Osteoblast (primary cell): ENCODE measurements around the gene SPATA21. TPM values are rescaled to one million over a fixed set of nuclear protein-coding genes. Genes with fewer than 3 reads are reported as not detected.
"Not testable (repeated sequence)": the region's sequence is repeated elsewhere in the genome, so short reads cannot be mapped to it uniquely, and the experiment has no call there.

ENCODE experiments used
- DNase-seq: peaks from one replicate; pipeline ENCODE4 v3.0.0; 2011; ENCODE audit warnings: low spot score, mixed read lengths; ENCODE audit not compliant: insufficient read length; ENCODE audit errors: missing footprints
- H2AFZ ChIP-seq: 2 replicates; pipeline ENCODE4 v1.6.0; 2011; ENCODE audit warnings: mild to moderate bottlenecking, low read length
- H3K27ac ChIP-seq: 2 replicates; pipeline ENCODE4 v1.5.1; 2011; ENCODE audit warnings: mild to moderate bottlenecking, low read depth, low read length, moderate library complexity
- H3K27me3 ChIP-seq: 2 replicates; pipeline ENCODE4 v1.6.0; 2012; ENCODE audit warnings: mild to moderate bottlenecking, control low read depth, inconsistent platforms, low read length, moderate library complexity; ENCODE audit not compliant: insufficient read depth
- H3K36me3 ChIP-seq: 2 replicates; pipeline ENCODE4 v1.5.1; 2011; ENCODE audit warnings: mild to moderate bottlenecking, low read length, control low read depth, moderate library complexity; ENCODE audit not compliant: insufficient read depth
- H3K4me1 ChIP-seq: 2 replicates; pipeline ENCODE4 v1.5.1; 2011; ENCODE audit warnings: mild to moderate bottlenecking, low read length, control low read depth, moderate library complexity; ENCODE audit not compliant: insufficient read depth
- H3K4me2 ChIP-seq: 2 replicates; pipeline ENCODE4 v1.6.0; 2011; ENCODE audit warnings: mild to moderate bottlenecking, low read length; ENCODE audit not compliant: insufficient read depth
- H3K4me3 ChIP-seq: fragments of 200-600 bp; sonication (generic); 3 replicates; pipeline ENCODE4 v1.5.1; 2012; ENCODE audit warnings: mild to moderate bottlenecking, low read length, inconsistent platforms; ENCODE audit not compliant: insufficient read depth
- H3K79me2 ChIP-seq: 2 replicates; pipeline ENCODE4 v1.6.0; 2012; ENCODE audit warnings: mild to moderate bottlenecking, low read length, control low read depth, inconsistent platforms; ENCODE audit not compliant: insufficient read depth
- H3K9me3 ChIP-seq: 2 replicates; pipeline ENCODE4 v1.5.1; 2011; ENCODE audit warnings: low read depth, low read length, control low read depth
- H4K20me1 ChIP-seq: 2 replicates; pipeline ENCODE4 v1.6.0; 2012; ENCODE audit warnings: mild to moderate bottlenecking, low read length, control low read depth; ENCODE audit not compliant: insufficient read depth
- CTCF ChIP-seq: IDR thresholded peaks from 2 replicates; pipeline ENCODE4 v1.5.1; 2011; ENCODE audit warnings: mild to moderate bottlenecking, low read depth, low read length, moderate library complexity; ENCODE audit errors: extremely low read depth
- total RNA-seq: library from RNA; depleted of rRNA; stranded (reverse); fragments of >200 nt; gene quantifications from 2 replicates; pipeline ENCODE4 v1.2.3, GENCODE V29; 2012

The SPATA21 gene
- total RNA-seq, 1 donor: not detected

- no peak overlapping the region for H2AFZ ChIP-seq
- H4K20me1 ChIP-seq: peaks cover 6% of the 10 kb centered on the region
- H3K79me2 ChIP-seq: no peaks in the 10 kb centered on the region
- no peak for TF ChIP-seq CTCF
- no peaks in the 10 kb centered on the region for H3K27me3 ChIP-seq
- no peak overlapping the region for H3K27ac ChIP-seq
- no peaks in the 10 kb centered on the region for H3K4me1 ChIP-seq
- H3K4me2 ChIP-seq: no peak overlapping the region
- peak; percentile 64 for DNase-seq
- no peak overlapping the region for H3K4me3 ChIP-seq
- no peaks in the 10 kb centered on the region for H3K9me3 ChIP-seq
- peaks cover 76% of the 10 kb centered on the region for H3K36me3 ChIP-seq
Observed at GRCh38 chr1:16459352-16459925, 22.2 kb upstream of the SPATA21 start.

GRCh38 chr1:16458831-16459230, 21.6 kb upstream of the SPATA21 start:
- Histone ChIP-seq H3K79me2 (no peaks in the 10 kb centered on the region), H3K36me3 (peaks cover 79% of the 10 kb centered on the region), H3K27me3 (no peaks in the 10 kb centered on the region), H3K4me1 (no peaks in the 10 kb centered on the region), H4K20me1 (peaks cover 6% of the 10 kb centered on the region), H3K4me3 (no peak overlapping the region), H3K9me3 (no peaks in the 10 kb centered on the region), H3K27ac (no peak overlapping the region), H3K4me2 (no peak overlapping the region), H2AFZ (no peak overlapping the region)
- TF ChIP-seq CTCF: no peak
- no peak for DNase-seq

- not testable (repeated sequence) for H3K27me3 ChIP-seq, H3K4me3 ChIP-seq, H3K4me1 ChIP-seq, H3K4me2 ChIP-seq, H4K20me1 ChIP-seq, H3K27ac ChIP-seq, DNase-seq, H3K9me3 ChIP-seq, H2AFZ ChIP-seq
- Histone ChIP-seq H3K36me3 (peaks cover 78% of the 10 kb centered on the region), H3K79me2 (peaks cover 13% of the 10 kb centered on the region)
Observed at GRCh38 chr1:16456151-16456550, 18.9 kb upstream of the SPATA21 start.

GRCh38 chr1:16454909-16455308, 17.7 kb upstream of the SPATA21 start:
- not testable (repeated sequence) for H2AFZ ChIP-seq, H3K27ac ChIP-seq, H3K4me2 ChIP-seq, H3K4me3 ChIP-seq, H3K4me1 ChIP-seq, H3K9me3 ChIP-seq, H4K20me1 ChIP-seq, H3K27me3 ChIP-seq, DNase-seq
- peaks cover 83% of the 10 kb centered on the region for H3K36me3 ChIP-seq
- peaks cover 22% of the 10 kb centered on the region for H3K79me2 ChIP-seq

GRCh38 chr1:16451841-16452528, 14.8 kb upstream of the SPATA21 start:
- Histone ChIP-seq H3K27ac (no peak overlapping the region), H3K4me1 (no peaks in the 10 kb centered on the region), H2AFZ (no peak overlapping the region), H4K20me1 (peaks cover 13% of the 10 kb centered on the region), H3K4me3 (no peak overlapping the region), H3K4me2 (no peak overlapping the region), H3K27me3 (no peaks in the 10 kb centered on the region), H3K79me2 (peaks cover 47% of the 10 kb centered on the region), H3K9me3 (no peaks in the 10 kb centered on the region), H3K36me3 (peaks cover 83% of the 10 kb centered on the region)
- TF ChIP-seq CTCF: no peak
- DNase-seq: no peak
